ENCODE measurements around the gene ELF4. TPM values are rescaled to one million over a fixed set of nuclear protein-coding genes. Genes with fewer than 3 reads are reported as not detected.

ELF4 gene
- total RNA-seq, 2 experiments from 2014 or later, result 17.3 to 17.6 TPM

GRCh38 chrX:130049821-130050220 lies 60.5 kb downstream of the ELF4 start:
- H3K4me1 Mint-ChIP-seq, result no peaks in the 10 kb centered on the region
- no peak overlapping the region for H3K4me3 Mint-ChIP-seq
- no peaks in the 10 kb centered on the region for H3K9me3 Mint-ChIP-seq
- no peak for DNase-seq
- H3K27ac Mint-ChIP-seq, result no peak overlapping the region
- H3K27me3 Mint-ChIP-seq, result no peaks in the 10 kb centered on the region
- H3K36me3 Mint-ChIP-seq, result peaks cover 5% of the 10 kb centered on the region

GRCh38 chrX:130048686-130049222 lies 61.5 kb downstream of the ELF4 start:
- no peak overlapping the region for H3K27ac Mint-ChIP-seq
- no peak overlapping the region for H3K4me3 Mint-ChIP-seq
- DNase-seq, result no peak
- no peaks in the 10 kb centered on the region for H3K4me1 Mint-ChIP-seq
- H3K36me3 Mint-ChIP-seq, result peaks cover 5% of the 10 kb centered on the region
- no peaks in the 10 kb centered on the region for H3K27me3 Mint-ChIP-seq
- H3K9me3 Mint-ChIP-seq, result no peaks in the 10 kb centered on the region

- no peak overlapping the region for H3K4me3 Mint-ChIP-seq
- H3K9me3 Mint-ChIP-seq, result no peaks in the 10 kb centered on the region
- H3K27ac Mint-ChIP-seq, result no peak overlapping the region
- DNase-seq, result no peak
- H3K36me3 Mint-ChIP-seq, result peaks cover 5% of the 10 kb centered on the region
- no peaks in the 10 kb centered on the region for H3K4me1 Mint-ChIP-seq
- no peaks in the 10 kb centered on the region for H3K27me3 Mint-ChIP-seq
These were observed 62.9 kb downstream of the ELF4 start for GRCh38 chrX:130047416-130047815.

- DNase-seq, result no peak
- no peaks in the 10 kb centered on the region for H3K9me3 Mint-ChIP-seq
- peaks cover 2% of the 10 kb centered on the region for H3K36me3 Mint-ChIP-seq
- H3K4me1 Mint-ChIP-seq, result no peaks in the 10 kb centered on the region
- H3K4me3 Mint-ChIP-seq, result no peak overlapping the region
- H3K27me3 Mint-ChIP-seq, result no peaks in the 10 kb centered on the region
- no peak overlapping the region for H3K27ac Mint-ChIP-seq
These were observed 70.5 kb downstream of the ELF4 start for GRCh38 chrX:130039847-130040246.

GRCh38 chrX:130034178-130034577 lies 76.1 kb downstream of the ELF4 start:
- Mint-ChIP-seq H3K9me3 (no peaks in the 10 kb centered on the region), H3K4me3 (no peak overlapping the region), H3K4me1 (no peaks in the 10 kb centered on the region), H3K27ac (no peak overlapping the region), H3K27me3 (no peaks in the 10 kb centered on the region), H3K36me3 (peaks cover 2% of the 10 kb centered on the region)
- DNase-seq, result no peak

GRCh38 chrX:130032552-130032951 lies 77.7 kb downstream of the ELF4 start:
- no peaks in the 10 kb centered on the region for H3K4me1 Mint-ChIP-seq
- H3K27ac Mint-ChIP-seq, result no peak overlapping the region
- peaks cover 2% of the 10 kb centered on the region for H3K36me3 Mint-ChIP-seq
- H3K27me3 Mint-ChIP-seq, result no peaks in the 10 kb centered on the region
- no peaks in the 10 kb centered on the region for H3K9me3 Mint-ChIP-seq
- DNase-seq, result no peak
- H3K4me3 Mint-ChIP-seq, result no peak overlapping the region

GRCh38 chrX:130030826-130031225 lies 79.5 kb downstream of the ELF4 start:
- H3K9me3 Mint-ChIP-seq, result no peaks in the 10 kb centered on the region
- peaks cover 2% of the 10 kb centered on the region for H3K36me3 Mint-ChIP-seq
- no peaks in the 10 kb centered on the region for H3K4me1 Mint-ChIP-seq
- H3K27ac Mint-ChIP-seq, result no peak overlapping the region
- DNase-seq, result no peak
- no peaks in the 10 kb centered on the region for H3K27me3 Mint-ChIP-seq
- no peak overlapping the region for H3K4me3 Mint-ChIP-seq

- H3K36me3 Mint-ChIP-seq, result no peaks in the 10 kb centered on the region
- no peak overlapping the region for H3K4me3 Mint-ChIP-seq
- peak; percentile 25 for DNase-seq
- H3K27me3 Mint-ChIP-seq, result no peaks in the 10 kb centered on the region
- H3K27ac Mint-ChIP-seq, result no peak overlapping the region
- H3K9me3 Mint-ChIP-seq, result no peaks in the 10 kb centered on the region
- peaks cover 9% of the 10 kb centered on the region for H3K4me1 Mint-ChIP-seq
These were observed 82.1 kb downstream of the ELF4 start for GRCh38 chrX:130028196-130028595.

GRCh38 chrX:130027569-130027968 lies 82.7 kb downstream of the ELF4 start:
- H3K36me3 Mint-ChIP-seq, result peaks cover 3% of the 10 kb centered on the region
- H3K27me3 Mint-ChIP-seq, result no peaks in the 10 kb centered on the region
- DNase-seq, result no peak
- no peak overlapping the region for H3K27ac Mint-ChIP-seq
- H3K4me3 Mint-ChIP-seq, result no peak overlapping the region
- H3K4me1 Mint-ChIP-seq, result peaks cover 9% of the 10 kb centered on the region
- H3K9me3 Mint-ChIP-seq, result no peaks in the 10 kb centered on the region

- H3K36me3 Mint-ChIP-seq, result peaks cover 3% of the 10 kb centered on the region
- no peaks in the 10 kb centered on the region for H3K9me3 Mint-ChIP-seq
- peaks cover 9% of the 10 kb centered on the region for H3K4me1 Mint-ChIP-seq
- H3K27me3 Mint-ChIP-seq, result no peaks in the 10 kb centered on the region
- DNase-seq, result no peak
- no peak overlapping the region for H3K27ac Mint-ChIP-seq
- no peak overlapping the region for H3K4me3 Mint-ChIP-seq
These were observed 85.0 kb downstream of the ELF4 start for GRCh38 chrX:130025256-130025655.

GRCh38 chrX:130024127-130024526 lies 86.2 kb downstream of the ELF4 start:
- Mint-ChIP-seq H3K36me3 (peaks cover 5% of the 10 kb centered on the region), H3K9me3 (no peaks in the 10 kb centered on the region), H3K27ac (no peak overlapping the region), H3K4me1 (peaks cover 9% of the 10 kb centered on the region), H3K4me3 (no peak overlapping the region), H3K27me3 (no peaks in the 10 kb centered on the region)
- DNase-seq, result peak; percentile 71

- Mint-ChIP-seq H3K9me3 (no peaks in the 10 kb centered on the region), H3K4me1 (peaks cover 11% of the 10 kb centered on the region), H3K27ac (no peak overlapping the region), H3K4me3 (no peak overlapping the region), H3K36me3 (peaks cover 5% of the 10 kb centered on the region), H3K27me3 (no peaks in the 10 kb centered on the region)
- no peak for DNase-seq
These were observed 89.5 kb downstream of the ELF4 start for GRCh38 chrX:130020661-130021324.

GRCh38 chrX:130018143-130018542 lies 92.2 kb downstream of the ELF4 start:
- Mint-ChIP-seq H3K9me3 (no peaks in the 10 kb centered on the region), H3K4me3 (no peak overlapping the region), H3K4me1 (peaks cover 1% of the 10 kb centered on the region), H3K27me3 (no peaks in the 10 kb centered on the region), H3K36me3 (peaks cover 5% of the 10 kb centered on the region), H3K27ac (no peak overlapping the region)
- no peak for DNase-seq

GRCh38 chrX:130015181-130015580 lies 95.1 kb downstream of the ELF4 start:
- Mint-ChIP-seq H3K27ac (no peak overlapping the region), H3K27me3 (no peaks in the 10 kb centered on the region), H3K4me3 (no peak overlapping the region), H3K4me1 (peaks cover 1% of the 10 kb centered on the region), H3K36me3 (peaks cover 2% of the 10 kb centered on the region), H3K9me3 (no peaks in the 10 kb centered on the region)
- DNase-seq, result no peak
